Measurements from ENCODE around the gene KIAA1755.

KIAA1755 gene

DNA sequence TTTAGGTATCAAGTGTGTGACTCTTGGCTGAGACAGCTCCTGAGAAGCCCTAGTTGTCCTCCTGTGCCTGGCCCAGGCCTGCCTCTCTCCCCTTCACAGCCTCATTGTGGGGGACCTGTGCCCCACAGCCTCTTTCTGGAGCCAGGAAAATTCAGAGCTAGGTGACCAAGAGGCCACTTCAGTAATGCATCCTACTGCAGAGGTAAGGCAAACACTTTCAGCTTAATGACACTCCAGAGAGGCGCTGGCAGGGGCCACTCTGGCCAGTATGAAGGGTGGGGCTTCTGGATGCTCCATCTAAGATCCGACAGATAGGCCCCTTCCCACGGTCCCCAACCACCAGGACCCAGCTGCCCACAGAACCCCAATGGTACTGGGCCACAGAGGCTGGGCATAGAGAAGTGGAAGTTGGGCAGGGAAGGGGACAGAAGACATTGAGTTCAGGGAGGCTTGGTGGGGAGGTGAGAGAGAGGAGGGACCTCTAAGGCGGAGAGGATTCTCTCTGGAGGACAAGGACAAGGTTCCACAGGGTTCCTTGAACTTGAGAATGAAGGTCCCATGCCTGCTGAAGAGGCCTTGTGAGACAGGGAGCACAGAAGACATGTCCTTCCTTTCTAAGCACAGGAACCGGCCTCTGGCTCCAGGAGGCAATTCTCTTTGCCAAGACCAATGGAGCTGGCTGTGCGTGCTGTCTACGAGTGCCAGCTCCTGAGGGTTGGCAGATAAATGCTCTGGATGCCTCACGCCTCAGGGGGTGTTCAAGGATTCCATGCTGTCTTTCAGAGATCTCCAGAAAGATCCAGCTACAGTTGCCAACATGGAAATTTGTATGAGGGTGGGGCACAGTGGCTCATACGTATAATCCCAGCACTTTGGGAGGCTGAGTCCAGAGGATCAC lies 49.1 kb downstream of the KIAA1755 start:
- Histone ChIP-seq H3K9ac (ENCODE audit: low read length) (no peak overlapping the region), H3K4me3 (ENCODE audit: low read length) (no peak overlapping the region), H3K36me3 (ENCODE audit: control insufficient read depth, insufficient read depth, low read length) (no peaks in the 10 kb centered on the region), H3K9me3 (ENCODE audit: control insufficient read depth, low read length) (no peaks in the 10 kb centered on the region), H3K4me1 (ENCODE audit: control insufficient read depth, insufficient read depth, low read length) (no peaks in the 10 kb centered on the region), H3K27me3 (ENCODE audit: control insufficient read depth, insufficient read depth, low read length) (no peaks in the 10 kb centered on the region)

DNA sequence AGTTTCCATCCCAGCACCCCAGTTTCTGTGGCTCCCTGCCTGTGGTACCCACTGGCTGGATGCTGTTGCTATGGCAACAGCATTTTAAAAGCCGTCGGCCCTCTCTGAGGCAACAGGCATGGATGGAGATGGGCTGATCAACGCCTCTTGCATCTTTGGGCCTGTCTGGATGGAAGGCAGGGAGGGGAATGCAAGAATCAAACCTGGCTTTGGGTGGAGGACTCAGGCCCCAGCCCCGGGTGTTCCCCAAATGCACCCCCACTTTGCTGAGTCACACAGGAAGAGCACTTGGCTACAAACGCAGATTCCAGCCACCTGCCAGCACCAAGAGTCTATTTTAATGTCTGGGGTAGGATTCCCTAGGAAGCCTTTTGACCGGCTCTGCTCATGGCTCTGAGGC lies 49.8 kb downstream of the KIAA1755 start:
- Histone ChIP-seq H3K4me3 (ENCODE audit: low read length) (no peak overlapping the region), H3K27me3 (ENCODE audit: control insufficient read depth, insufficient read depth, low read length) (no peaks in the 10 kb centered on the region), H3K9me3 (ENCODE audit: control insufficient read depth, low read length) (no peaks in the 10 kb centered on the region), H3K9ac (ENCODE audit: low read length) (no peak overlapping the region), H3K4me1 (ENCODE audit: control insufficient read depth, insufficient read depth, low read length) (no peaks in the 10 kb centered on the region), H3K36me3 (ENCODE audit: control insufficient read depth, insufficient read depth, low read length) (no peaks in the 10 kb centered on the region)

DNA sequence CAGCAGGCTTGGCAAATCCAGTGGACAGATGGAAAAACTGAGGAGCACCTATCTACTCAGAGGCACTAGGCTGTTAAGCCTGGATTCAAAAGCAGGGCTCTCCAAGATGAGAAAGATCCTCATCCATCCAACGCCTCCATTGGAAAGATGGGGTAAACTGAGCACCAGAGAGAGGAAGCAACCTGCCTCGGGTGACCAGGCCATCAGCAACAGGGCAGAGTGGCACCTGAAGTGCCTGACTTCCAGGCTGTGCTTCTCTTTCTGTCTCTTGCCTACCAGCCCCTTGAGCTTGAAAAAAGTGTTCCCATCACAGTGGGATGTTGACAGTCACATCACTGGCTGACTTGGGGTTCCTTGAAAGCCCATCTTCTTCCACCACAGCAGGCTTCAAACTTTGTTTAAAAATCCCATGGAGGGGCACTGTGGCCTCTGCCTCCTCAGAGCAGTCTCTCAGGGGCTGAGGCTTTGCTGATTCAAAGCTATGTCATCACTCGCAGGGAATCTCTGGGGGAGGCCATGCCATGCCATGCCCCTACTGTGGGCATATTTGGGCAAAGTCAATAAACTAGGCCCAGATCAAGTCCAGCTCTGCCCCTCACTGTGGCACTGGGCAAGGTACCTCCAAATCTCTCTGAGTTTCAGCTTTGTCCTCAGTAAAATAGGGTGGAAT lies 50.7 kb downstream of the KIAA1755 start:
- no peaks in the 10 kb centered on the region for H3K4me1 ChIP-seq (ENCODE audit: control insufficient read depth, insufficient read depth, low read length)
- H3K27me3 ChIP-seq (ENCODE audit: control insufficient read depth, insufficient read depth, low read length), result no peaks in the 10 kb centered on the region
- H3K9me3 ChIP-seq (ENCODE audit: control insufficient read depth, low read length), result no peaks in the 10 kb centered on the region
- H3K4me3 ChIP-seq (ENCODE audit: low read length), result no peak overlapping the region
- H3K9ac ChIP-seq (ENCODE audit: low read length), result no peak overlapping the region
- no peaks in the 10 kb centered on the region for H3K36me3 ChIP-seq (ENCODE audit: control insufficient read depth, insufficient read depth, low read length)

DNA sequence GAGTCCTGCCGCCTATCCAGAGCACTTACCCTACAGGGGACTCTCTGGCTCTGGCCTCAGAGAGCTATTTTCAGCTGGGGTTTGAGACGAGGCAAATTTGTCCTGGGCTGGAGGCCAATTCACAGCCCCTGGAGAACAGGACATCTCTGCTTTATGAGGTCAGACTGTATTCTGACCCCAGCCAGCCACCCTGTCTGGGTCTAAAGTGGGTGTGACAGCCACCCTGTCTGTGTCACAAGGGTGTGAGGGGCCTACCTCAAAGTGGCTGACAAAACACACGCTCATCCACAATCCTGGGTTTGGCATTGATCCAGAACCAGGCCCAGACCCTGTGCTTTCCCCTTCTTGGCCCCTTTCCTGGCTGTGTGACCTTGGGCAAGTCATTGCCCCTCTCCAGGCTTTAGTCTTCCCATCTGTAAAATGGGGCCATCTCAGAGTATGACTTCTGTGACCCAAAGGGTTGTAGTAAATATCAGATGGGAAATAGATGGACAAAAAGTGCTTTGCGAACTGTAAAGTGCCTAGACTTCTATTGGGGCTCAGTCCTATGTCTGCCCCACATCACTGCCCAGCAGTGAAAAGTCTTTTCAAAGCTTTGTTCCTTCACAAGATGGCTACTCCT lies 51.4 kb downstream of the KIAA1755 start:
- Histone ChIP-seq H3K36me3 (ENCODE audit: control insufficient read depth, insufficient read depth, low read length) (no peaks in the 10 kb centered on the region), H3K4me3 (ENCODE audit: low read length) (no peak overlapping the region), H3K27me3 (ENCODE audit: control insufficient read depth, insufficient read depth, low read length) (no peaks in the 10 kb centered on the region), H3K9me3 (ENCODE audit: control insufficient read depth, low read length) (no peaks in the 10 kb centered on the region), H3K4me1 (ENCODE audit: control insufficient read depth, insufficient read depth, low read length) (no peaks in the 10 kb centered on the region), H3K9ac (ENCODE audit: low read length) (no peak overlapping the region)

DNA sequence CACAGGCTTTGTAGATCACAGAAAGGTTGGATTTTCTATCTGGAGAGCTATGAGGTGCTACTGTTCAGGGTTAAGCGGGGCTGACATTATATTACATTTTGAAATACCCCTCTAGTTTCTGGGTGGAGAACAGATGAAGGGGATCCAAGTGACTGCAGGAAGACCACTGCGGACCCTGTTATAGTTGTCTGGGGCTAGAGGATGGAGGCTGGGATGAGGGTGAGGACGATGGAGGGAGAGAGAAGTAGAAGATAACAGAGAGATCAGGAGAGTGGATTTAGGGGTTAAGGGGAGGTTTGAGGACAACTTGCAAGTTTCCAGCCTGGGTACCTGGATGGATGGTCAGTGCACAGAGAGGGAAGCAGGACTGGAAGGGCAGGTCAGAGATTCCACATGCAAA lies 52.0 kb downstream of the KIAA1755 start:
- H3K36me3 ChIP-seq (ENCODE audit: control insufficient read depth, insufficient read depth, low read length), result no peaks in the 10 kb centered on the region
- H3K4me3 ChIP-seq (ENCODE audit: low read length), result no peak overlapping the region
- H3K4me1 ChIP-seq (ENCODE audit: control insufficient read depth, insufficient read depth, low read length), result no peaks in the 10 kb centered on the region
- H3K9ac ChIP-seq (ENCODE audit: low read length), result no peak overlapping the region
- H3K9me3 ChIP-seq (ENCODE audit: control insufficient read depth, low read length), result no peaks in the 10 kb centered on the region
- H3K27me3 ChIP-seq (ENCODE audit: control insufficient read depth, insufficient read depth, low read length), result no peaks in the 10 kb centered on the region

DNA sequence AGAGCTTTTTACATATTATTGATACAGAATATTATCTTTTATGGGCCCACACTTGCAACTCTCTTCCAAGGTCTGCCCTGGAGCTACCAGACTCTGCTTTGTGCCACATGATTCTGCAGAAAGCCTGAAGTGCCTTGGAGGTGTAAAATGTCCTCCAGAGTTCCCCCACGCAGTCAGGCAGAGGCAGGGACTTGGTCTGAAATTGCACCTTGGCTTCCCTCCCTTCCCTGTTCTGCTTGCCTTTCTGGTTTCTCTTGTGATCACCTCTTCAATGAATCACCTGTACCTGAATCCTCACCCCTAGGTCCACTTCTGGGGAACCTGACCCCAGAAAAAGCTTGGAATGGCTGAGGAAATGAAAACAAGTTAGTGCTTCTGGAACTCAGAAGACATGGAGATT lies 52.4 kb downstream of the KIAA1755 start:
- Histone ChIP-seq H3K4me1 (ENCODE audit: control insufficient read depth, insufficient read depth, low read length) (no peaks in the 10 kb centered on the region), H3K27me3 (ENCODE audit: control insufficient read depth, insufficient read depth, low read length) (no peaks in the 10 kb centered on the region), H3K9me3 (ENCODE audit: control insufficient read depth, low read length) (no peaks in the 10 kb centered on the region), H3K9ac (ENCODE audit: low read length) (no peak overlapping the region), H3K36me3 (ENCODE audit: control insufficient read depth, insufficient read depth, low read length) (no peaks in the 10 kb centered on the region), H3K4me3 (ENCODE audit: low read length) (no peak overlapping the region)

DNA sequence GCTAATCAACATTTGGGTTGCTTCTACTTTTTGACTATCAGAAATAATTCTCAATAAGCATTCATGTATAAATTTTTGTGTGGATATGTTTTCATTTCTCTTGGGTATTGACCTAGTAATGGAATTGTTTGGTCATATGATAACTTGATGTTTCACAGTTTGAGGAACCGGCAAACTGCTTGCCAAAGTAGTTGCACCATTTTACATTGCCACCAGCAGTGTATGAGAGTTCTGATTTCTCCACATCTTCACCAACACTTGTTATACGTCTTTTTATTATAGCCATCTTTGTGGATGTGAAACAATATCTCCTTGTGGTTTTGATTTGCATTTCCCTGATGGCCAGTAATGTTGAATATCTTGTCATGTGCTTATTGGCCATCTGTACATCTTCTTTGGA lies 52.9 kb downstream of the KIAA1755 start:
- no peaks in the 10 kb centered on the region for H3K27me3 ChIP-seq (ENCODE audit: control insufficient read depth, insufficient read depth, low read length)
- no peaks in the 10 kb centered on the region for H3K36me3 ChIP-seq (ENCODE audit: control insufficient read depth, insufficient read depth, low read length)
- no peak overlapping the region for H3K4me3 ChIP-seq (ENCODE audit: low read length)
- H3K9ac ChIP-seq (ENCODE audit: low read length), result no peak overlapping the region
- H3K4me1 ChIP-seq (ENCODE audit: control insufficient read depth, insufficient read depth, low read length), result no peaks in the 10 kb centered on the region
- no peaks in the 10 kb centered on the region for H3K9me3 ChIP-seq (ENCODE audit: control insufficient read depth, low read length)

DNA sequence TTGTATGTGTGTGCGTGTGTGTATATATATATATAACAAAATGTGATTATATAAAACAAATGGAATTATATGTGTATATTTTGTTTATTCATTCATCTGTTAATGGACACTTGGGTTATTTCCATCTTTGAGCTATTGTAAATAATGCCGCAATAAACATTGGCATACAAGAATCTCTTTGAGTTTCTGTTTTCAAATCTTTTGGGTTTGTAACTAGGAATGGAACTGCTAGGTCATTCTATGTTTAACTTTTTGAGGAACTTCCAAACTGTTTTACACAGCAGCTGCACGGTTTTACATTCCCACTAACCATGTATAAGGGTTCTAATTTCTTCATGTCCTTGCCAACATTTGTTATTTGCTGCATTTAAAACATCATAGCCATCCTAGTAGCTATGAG lies 55.5 kb downstream of the KIAA1755 start:
- no peaks in the 10 kb centered on the region for H3K27me3 ChIP-seq (ENCODE audit: control insufficient read depth, insufficient read depth, low read length)

DNA sequence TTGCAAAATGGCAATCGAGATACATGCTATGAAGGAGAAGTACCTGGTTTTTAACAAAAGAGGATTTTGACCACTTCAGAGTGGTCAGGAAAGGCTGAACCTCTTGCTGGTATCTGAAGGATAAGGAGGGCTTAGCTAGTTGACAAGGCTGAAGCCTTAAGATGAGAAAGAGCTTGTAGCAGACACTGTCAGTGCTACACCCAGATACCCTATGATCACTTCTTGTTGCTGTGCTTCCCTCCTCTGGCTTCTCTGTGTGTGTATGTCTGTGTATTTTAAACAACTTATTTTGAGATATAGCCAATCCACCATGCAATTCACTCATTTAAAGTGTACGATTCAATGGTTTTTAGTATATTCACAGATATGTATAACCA lies 56.6 kb downstream of the KIAA1755 start:
- Histone ChIP-seq H3K4me1 (ENCODE audit: control insufficient read depth, insufficient read depth, low read length) (no peaks in the 10 kb centered on the region), H3K9ac (ENCODE audit: low read length) (no peak overlapping the region), H3K27me3 (ENCODE audit: control insufficient read depth, insufficient read depth, low read length) (no peaks in the 10 kb centered on the region), H3K4me3 (ENCODE audit: low read length) (no peak overlapping the region), H3K36me3 (ENCODE audit: control insufficient read depth, insufficient read depth, low read length) (no peaks in the 10 kb centered on the region), H3K9me3 (ENCODE audit: control insufficient read depth, low read length) (no peaks in the 10 kb centered on the region)

More for the DNA sequence above, 55.5 kb downstream of the KIAA1755 start:
- Histone ChIP-seq H3K9ac (ENCODE audit: low read length) (no peak overlapping the region), H3K9me3 (ENCODE audit: control insufficient read depth, low read length) (no peaks in the 10 kb centered on the region), H3K4me1 (ENCODE audit: control insufficient read depth, insufficient read depth, low read length) (no peaks in the 10 kb centered on the region), H3K4me3 (ENCODE audit: low read length) (no peak overlapping the region), H3K36me3 (ENCODE audit: control insufficient read depth, insufficient read depth, low read length) (no peaks in the 10 kb centered on the region)

DNA sequence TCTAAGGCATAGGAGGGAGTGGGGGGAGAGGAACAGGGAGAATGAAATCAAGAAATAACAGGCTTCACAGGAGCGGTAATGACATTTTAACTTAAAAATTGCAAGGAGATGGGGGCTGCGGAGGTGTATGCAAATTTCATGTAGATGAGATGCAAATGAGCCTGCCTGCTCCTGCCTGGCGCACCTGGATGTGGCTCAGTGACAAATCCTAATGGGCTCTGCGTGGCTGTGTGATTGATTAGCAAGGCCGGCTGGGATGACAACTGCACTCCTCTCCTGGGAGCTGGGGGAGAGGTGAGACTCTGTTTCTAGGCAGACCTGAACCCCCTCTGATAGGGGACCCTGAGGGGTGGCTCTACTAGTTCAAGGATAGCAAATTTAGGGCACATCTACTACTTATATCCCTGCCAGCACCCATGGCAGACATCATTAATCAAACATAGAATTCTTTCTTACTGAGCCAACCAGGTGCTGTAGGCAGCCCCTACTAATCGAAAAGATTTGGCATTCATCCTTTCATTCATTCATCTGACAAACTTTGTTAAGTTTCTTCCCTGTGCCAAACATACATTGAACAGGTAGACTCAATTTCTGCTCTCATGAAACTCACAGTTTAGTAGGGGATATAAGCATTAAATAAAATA lies 57.1 kb downstream of the KIAA1755 start:
- no peak overlapping the region for H3K9ac ChIP-seq (ENCODE audit: low read length)
- no peaks in the 10 kb centered on the region for H3K36me3 ChIP-seq (ENCODE audit: control insufficient read depth, insufficient read depth, low read length)
- no peaks in the 10 kb centered on the region for H3K27me3 ChIP-seq (ENCODE audit: control insufficient read depth, insufficient read depth, low read length)
- no peak overlapping the region for H3K4me3 ChIP-seq (ENCODE audit: low read length)
- H3K9me3 ChIP-seq (ENCODE audit: control insufficient read depth, low read length), result no peaks in the 10 kb centered on the region
- no peaks in the 10 kb centered on the region for H3K4me1 ChIP-seq (ENCODE audit: control insufficient read depth, insufficient read depth, low read length)

DNA sequence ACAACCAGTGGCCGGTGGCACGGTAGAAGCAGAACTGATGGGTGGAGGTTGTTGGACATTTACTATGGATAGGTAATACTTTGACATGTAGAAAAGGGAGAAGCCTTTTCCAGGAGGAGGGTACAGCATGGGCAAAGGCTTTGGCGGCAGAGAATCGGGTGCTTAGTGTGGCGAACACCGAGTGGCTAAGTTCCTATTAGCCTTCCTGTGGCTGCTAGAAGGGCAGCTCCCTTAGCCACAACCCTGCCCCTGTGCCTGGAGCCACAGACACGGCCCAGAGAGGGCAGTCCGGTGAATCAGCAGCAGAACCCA lies 57.6 kb downstream of the KIAA1755 start:
- Histone ChIP-seq H3K36me3 (ENCODE audit: control insufficient read depth, insufficient read depth, low read length) (no peaks in the 10 kb centered on the region), H3K4me1 (ENCODE audit: control insufficient read depth, insufficient read depth, low read length) (no peaks in the 10 kb centered on the region), H3K9ac (ENCODE audit: low read length) (no peak overlapping the region), H3K27me3 (ENCODE audit: control insufficient read depth, insufficient read depth, low read length) (no peaks in the 10 kb centered on the region), H3K9me3 (ENCODE audit: control insufficient read depth, low read length) (no peaks in the 10 kb centered on the region), H3K4me3 (ENCODE audit: low read length) (no peak overlapping the region)

Data from mucosa of stomach (tissue), 1 donor.